ENCODE measurements around the gene GSTM3.
A peak's percentile ranks its signal among the peaks of the same experiment; 100 is the strongest.

The GSTM3 gene

GRCh38 chr1:109740615-109741373, at the start of gene GSTM3:
TSS of gene GSTM3 (minus strand) at chr1:109741038. CDS start at chr1:109740287, 751 bp downstream.
- DNase-seq (ENCODE audit: low read depth), result no peak

DNA sequence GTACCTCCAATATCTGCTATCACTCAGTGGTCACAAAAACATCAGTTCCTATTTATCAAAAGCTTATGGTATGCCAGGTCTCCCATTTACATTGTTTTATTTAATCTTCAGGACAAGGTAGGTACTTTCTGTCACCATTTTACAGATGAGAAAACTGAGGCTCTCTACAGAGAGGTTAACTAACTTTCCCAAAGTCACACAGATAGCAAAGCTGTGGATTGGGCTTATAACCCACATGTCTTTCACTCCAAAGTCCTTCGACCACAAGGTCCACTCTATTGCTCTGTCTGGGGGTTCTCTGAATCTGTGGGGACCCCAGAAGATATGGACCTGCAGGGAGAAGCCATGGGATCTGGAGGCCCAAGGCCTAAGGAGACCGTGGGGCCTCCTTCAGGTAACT, 49.5 kb upstream of the GSTM3 start:
- no peak for DNase-seq (ENCODE audit: low read depth)

DNA sequence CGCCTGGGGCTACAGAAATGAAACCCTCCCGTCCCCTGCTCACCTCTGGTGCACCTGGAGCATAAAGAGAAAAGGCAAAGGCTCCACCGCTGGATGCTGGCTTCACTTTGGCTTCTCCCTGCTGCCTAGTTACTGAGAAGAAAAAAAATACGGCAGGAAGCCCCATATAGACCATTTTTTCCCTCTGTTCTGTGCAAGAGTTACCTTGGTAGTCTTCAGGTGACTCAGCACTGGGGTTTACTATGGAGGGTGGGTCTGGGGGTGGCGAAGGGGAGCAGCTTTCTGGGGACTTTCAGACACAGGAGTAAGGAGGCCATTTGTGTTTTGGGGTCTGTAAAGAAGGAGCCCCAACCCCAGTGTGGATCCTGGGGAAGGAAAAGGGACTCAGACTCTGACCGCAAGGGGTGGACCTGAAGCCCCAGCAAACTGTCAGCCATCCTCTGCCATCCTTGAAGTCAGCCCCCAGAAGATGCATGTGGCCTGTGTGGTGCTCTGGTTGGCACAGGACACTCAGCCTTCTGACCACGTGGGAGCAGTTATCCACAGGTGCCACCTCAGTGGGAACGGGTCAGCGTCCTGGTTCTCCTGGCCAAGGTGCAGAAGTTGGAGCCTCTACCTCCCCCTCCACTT, 48.8 kb upstream of the GSTM3 start:
- DNase-seq (ENCODE audit: low read depth), result no peak

GRCh38 chr1:109788695-109789521, 48.1 kb upstream of the GSTM3 start:
- DNase-seq (ENCODE audit: low read depth), result no peak

DNA sequence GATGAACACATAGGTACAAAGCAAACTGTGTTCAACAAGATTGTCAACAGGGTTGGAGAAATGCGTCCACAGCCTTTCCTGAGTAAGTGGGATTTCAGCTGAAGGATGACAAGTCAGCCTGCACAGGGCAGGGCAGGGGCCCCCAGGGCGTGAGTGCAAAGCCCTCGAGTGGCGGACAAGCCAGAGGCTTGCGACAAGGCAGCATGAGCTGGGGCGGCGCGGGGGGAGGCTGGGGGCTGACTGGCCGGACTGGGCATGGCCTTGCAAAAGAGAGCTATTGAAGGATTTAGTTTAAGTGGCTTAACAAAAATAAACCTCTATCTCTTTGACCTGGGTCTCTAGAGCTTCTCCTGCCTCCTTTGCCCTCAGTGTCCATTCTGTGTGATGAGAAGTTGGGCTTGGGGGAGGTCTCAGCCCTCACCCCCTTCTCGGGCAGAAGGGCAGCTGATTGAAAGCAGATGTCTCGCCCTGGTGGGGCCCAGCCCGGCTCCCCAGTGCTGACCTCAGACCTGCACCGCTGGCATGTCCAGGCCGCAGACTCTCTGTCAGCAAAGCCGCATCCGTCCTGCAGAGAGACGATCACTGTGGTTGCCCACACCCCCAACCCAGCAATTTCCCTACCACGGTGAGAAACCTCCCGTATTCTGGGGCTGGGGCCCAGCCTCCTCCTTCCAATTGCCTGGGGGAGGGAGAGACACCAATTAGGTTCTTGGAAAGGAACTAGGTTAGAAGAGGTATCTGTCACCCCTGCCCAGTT, 47.2 kb upstream of the GSTM3 start:
- no peak for DNase-seq (ENCODE audit: low read depth)

DNA sequence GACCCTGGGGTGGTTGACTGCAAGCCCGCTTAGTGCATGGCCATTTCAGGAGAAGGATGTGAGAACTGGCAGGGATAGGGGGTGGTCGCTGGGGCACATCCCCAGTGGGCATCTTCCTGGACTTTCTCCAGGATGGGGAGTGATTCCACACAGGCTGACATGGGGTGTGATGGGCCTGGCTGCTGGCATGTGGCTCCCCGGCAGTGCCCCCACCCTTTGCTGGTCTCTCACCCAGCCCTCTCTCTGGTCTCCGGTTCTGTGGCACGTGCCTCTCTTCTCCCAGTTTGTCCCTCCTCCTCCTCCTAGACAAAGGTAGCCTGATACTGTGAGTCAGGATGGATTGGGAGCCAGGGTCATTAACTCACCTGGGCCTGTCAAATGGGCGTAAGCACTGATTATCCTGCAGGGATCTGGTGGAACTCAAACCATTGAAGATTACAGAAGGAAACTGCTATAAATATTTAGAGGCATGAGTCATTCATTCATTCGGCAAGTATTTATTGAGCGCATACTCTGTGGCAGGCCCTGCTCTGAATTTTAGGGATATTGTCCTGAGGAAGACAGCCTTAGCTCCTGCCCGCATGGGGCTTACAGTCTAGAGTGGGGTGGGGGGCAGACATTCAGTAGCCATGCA, 46.5 kb upstream of the GSTM3 start:
- no peak for DNase-seq (ENCODE audit: low read depth)

DNA sequence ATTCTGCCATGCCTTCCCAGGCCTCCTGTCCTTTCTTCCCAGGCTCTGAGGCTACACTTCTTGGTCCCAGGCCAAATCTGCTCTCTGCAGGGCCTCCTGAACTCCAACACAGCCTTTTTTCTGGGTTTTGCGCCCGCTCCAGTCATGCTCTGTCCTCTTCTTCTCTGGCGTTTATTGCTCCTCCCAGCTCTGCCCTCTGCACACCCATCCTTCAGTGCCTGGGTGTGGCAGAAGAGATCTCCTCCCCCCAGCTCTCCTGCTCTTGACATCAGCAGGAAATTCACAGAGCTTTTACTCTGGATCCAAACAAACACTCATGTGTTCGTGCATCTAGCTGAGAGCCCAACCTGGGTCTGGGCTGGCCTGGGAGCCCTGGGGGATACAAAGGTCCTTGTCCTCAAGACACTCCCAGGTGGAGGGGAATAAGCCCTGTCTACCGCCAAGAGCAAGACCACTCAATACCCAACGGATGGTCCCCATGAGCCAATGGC, 45.7 kb upstream of the GSTM3 start:
- no peak for DNase-seq (ENCODE audit: low read depth)

DNA sequence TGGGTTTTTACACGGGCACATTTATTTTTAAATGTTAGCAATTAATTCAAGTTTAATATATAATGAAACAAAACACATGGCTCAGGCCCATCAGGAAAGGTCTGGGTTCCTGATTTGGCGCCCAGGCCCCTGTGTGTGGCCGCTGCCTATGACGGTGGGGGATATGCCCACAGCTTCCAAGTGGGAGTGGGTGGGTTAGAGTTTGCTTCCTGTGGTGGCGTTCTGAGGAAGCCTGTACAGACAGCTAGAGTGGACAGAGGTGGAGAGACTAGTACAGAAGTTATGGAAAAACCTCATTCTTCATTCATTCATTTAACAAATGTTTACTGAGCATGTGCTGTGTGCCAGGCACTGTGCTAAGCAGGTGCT, 45.3 kb upstream of the GSTM3 start:
- no peak for DNase-seq (ENCODE audit: low read depth)

- no peak for DNase-seq (ENCODE audit: low read depth)
Measured at GRCh38 chr1:109785446-109786111, 44.7 kb upstream of the GSTM3 start.

DNA sequence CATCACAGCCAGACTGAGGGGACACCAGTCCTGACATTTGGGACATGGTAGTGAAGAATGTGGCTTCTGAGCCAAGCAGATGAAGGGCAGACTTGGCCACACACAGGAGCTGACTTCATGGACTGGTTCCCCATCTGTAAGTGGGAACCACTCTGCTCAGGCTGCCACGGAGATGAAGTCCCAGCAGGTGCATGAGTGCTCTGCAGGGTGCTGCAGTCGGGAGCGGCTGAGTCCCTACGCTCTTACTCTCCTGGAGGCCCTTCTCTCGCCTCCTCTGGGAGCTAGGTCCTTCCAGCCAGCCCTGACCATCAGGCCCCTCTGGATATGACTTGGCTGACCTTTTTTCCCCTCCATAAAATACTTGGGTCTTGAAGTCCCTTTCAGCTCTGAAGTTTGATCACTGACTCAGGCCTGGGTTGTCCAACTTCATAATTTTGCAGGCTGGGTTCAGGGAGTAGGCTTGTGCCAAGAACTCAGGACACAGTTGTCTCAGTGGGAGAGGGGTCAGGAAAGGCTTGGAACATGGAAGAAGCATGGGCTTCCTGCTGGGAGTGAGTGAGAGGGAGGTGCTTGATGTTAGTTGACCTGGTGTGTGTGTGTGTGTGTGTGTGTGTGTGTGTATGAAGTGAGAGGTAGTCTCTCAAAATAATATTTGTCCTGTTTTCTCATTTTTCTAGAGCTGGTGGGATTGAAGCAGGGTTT, 43.9 kb upstream of the GSTM3 start:
- DNase-seq (ENCODE audit: low read depth), result no peak

DNA sequence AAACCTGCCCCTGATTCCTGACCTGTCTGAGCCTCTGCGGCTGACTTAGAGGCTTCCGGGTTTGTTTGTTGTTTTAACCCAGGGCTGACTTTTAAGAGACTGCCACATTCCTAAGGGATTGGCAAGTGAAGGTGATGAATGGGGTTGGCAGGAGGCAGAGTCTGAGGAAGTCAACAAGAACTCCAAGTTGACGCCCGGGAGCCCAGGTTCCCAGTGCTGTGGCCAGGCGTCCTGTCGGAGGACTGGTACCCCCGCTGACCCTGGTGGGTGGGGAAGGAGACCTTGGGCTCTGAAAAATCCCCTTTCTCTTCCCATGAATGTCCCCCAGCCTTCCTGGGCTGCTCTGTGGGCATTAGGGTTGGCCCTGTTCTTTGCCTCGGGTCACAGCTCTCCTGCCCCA, 42.6 kb upstream of the GSTM3 start:
- DNase-seq (ENCODE audit: low read depth), result peak; percentile 45

DNA sequence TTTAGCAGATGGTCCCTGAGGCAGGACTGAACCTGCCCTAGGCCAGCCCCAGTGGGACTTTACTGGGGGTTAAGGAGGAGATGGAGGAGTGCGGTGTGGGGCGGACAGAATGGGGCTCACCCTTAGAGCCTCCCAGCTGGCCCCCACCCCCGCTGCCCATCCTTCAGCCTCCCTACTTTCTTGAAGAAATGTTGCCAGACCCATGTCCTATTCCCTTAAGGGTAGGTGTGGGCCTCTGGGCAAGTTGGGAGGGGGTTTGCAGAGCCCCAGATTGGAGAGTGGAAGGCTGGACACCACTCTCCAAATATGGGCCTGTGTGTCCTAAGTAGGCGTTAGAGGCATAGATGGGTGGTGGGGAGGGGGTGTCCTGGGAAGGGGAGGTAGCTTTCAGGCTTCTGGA, 42.1 kb upstream of the GSTM3 start:
- no peak for DNase-seq (ENCODE audit: low read depth)

DNA sequence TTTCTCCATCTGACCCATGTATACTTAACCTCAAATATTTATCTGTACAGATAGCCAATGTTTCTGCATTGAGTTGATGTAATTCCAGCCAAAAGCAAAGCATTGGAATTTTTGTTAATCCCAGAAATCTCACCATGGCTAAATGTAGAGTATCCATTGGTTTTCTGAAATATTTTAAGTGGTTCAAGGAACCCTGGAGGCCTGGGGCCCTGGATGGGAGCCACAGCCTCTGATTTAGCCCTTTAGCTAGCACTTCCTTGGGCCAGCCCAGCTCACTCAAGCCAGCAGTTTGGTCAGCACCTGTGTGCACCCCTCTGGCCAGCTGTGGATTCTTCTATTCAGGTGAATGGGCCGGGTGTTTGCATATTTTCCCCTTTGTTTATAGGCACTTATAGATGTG, 41.7 kb upstream of the GSTM3 start:
- no peak for DNase-seq (ENCODE audit: low read depth)

DNA sequence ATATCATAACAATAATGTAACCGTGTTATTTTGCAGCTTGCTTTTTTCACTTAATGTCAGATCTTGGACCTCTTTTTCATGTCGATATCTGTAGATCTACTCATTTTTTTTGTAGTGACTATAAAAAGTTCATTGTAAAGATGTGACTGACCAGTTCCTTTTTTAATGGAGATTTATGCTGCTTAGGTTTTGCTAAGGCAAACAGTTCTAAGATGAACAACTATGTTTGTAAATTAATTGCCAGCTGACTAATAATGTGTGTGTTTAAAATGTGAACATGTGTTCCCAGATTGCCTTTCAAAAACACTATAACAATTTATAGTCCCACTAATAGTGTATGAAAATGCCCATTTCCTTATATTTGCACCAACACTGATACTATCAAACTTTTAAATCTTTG, 41.0 kb upstream of the GSTM3 start:
- DNase-seq (ENCODE audit: low read depth), result no peak

GRCh38 chr1:109780982-109781381, 40.1 kb upstream of the GSTM3 start:
- DNase-seq (ENCODE audit: low read depth), result no peak

GRCh38 chr1:109777980-109778625, 37.3 kb upstream of the GSTM3 start:
- no peak for DNase-seq (ENCODE audit: low read depth)

- no peak for DNase-seq (ENCODE audit: low read depth)
Measured at GRCh38 chr1:109777436-109777835, 36.6 kb upstream of the GSTM3 start.

DNA sequence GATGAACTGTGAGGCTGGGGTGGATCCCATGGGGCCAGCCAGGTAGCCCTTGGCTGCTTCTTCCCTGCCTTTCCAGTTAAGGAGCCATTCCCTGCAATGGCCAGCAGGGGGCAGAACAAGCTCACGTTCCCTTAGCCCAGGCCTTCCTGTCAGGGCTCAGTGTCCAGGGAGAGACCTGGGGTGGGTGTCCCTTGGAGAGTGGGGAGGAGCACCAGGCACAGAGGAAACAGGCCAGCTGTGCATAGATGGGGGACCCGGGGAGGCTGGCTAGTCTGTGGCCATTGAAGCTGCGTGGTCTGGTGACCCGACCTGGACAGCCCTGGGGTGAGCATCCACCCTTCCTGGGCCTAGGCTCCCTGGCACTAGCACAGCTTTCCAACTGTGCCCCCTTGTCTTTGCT, 36.1 kb upstream of the GSTM3 start:
- peak; percentile 53 for DNase-seq (ENCODE audit: low read depth)

DNA sequence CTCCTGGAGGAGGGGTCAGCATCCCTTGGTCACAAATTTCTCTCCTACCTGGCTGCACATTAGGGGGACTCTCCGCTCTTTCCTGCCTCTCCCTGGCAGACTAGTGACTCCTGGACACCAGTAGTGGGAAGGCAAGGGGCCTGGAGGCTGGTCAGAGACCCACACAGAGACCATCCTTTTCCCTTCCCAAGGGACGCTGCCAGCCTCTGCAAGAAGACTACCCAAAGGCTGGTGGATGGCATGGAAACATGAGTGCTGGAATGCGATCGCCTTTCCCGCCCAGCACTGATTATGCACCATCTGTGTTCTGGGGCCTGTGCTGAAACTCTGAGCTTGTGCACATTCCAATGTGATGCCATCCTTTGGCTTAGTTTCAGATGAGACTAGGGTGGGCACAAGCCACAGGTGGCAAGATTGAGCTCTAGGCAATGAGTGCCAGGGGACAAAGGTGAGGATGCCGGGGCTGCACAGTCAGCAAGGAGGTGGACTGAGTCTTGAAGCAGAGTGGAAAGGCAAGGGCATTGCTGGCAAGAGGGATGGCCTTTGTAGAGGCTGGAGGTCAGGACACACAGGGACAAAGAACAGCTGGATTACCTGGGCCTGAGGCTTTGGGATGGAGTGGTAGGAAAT, 35.5 kb upstream of the GSTM3 start:
- DNase-seq (ENCODE audit: low read depth), result no peak

Data from HS-5 (cell line).